Small intestine (tissue), 7 donors: ENCODE measurements around the gene ATP10B. TPM values are rescaled to one million over a fixed set of nuclear protein-coding genes. Genes with fewer than 3 reads are reported as not detected.

Source experiments
- DNase-seq, 2 donors: peaks; one replicate each; pipeline versions ENCODE4 v3.0.0 to v3.0.0-alpha.2; 2013
- FAIRE-seq: peaks from 2 replicates; lab custom pipeline; 2012; peaks lifted over from hg19 to GRCh38; lab: Jason Lieb, UNC
- H3K27ac ChIP-seq, 3 donors: one replicate each; pipeline ENCODE4 v1.5.1; 2013; ENCODE audit warnings: low read length in 2 of 3, mild to moderate bottlenecking in 2 of 3, control low read depth in 1 of 3, inconsistent platforms in 1 of 3, low read depth in 1 of 3, moderate library complexity in 1 of 3
- H3K27me3 ChIP-seq, 3 donors: one replicate each; pipeline ENCODE4 v1.6.1; 2013; ENCODE audit warnings: low read length in 3 of 3, inconsistent platforms in 1 of 3; ENCODE audit not compliant: control insufficient read depth in 3 of 3, insufficient read depth in 3 of 3
- H3K36me3 ChIP-seq, 3 donors: one replicate each; pipeline ENCODE4 v1.6.1; 2013; ENCODE audit warnings: low read length in 3 of 3, inconsistent platforms in 1 of 3, low read depth in 1 of 3, mild to moderate bottlenecking in 1 of 3, moderate library complexity in 1 of 3; ENCODE audit not compliant: control insufficient read depth in 3 of 3, insufficient read depth in 2 of 3
- H3K4me1 ChIP-seq, 3 donors: one replicate each; pipeline ENCODE4 v1.6.1; 2013; ENCODE audit warnings: low read length in 2 of 3, inconsistent platforms in 1 of 3, low read depth in 1 of 3, mild to moderate bottlenecking in 1 of 3, moderate library complexity in 1 of 3; ENCODE audit not compliant: control insufficient read depth in 3 of 3, insufficient read depth in 2 of 3
- H3K4me3 ChIP-seq, 3 donors: one replicate each; pipeline ENCODE4 v1.5.1; 2013; ENCODE audit warnings: low read length in 3 of 3, control low read depth in 1 of 3, inconsistent platforms in 1 of 3, low read depth in 1 of 3, mild to moderate bottlenecking in 1 of 3, moderate library complexity in 1 of 3
- H3K9me3 ChIP-seq, 2 donors: one replicate each; pipeline ENCODE4 v1.6.1; 2013; ENCODE audit warnings: low read depth in 1 of 2, low read length in 1 of 2; ENCODE audit not compliant: control insufficient read depth in 2 of 2, insufficient read depth in 1 of 2
- WGBS, 3 donors: extraction: QIAGEN DNeasy Blood & Tissue Kit; methylation state at CpG; one replicate each; pipeline ENCODE4 v1.1.7; 2013; 5-methylcytosine and 5-hydroxymethylcytosine counted together
- polyA plus RNA-seq, 4 donors: library from polyadenylated mRNA; stranded (reverse) in 3 of 4; unstranded in 1 of 4; fragments of 200-250 nt in 3 of 4; fragments of 120-200 nt in 1 of 4; gene quantifications; one replicate each; pipeline versions ENCODE4 v1.2.1 to v1.2.3, GENCODE V29; 2013
- donor health status: healthy with polysubstance abuse.
- donor health status: control.
- donor health status: control.
- donor health status: Bipolar disorder and iron deficiency.
- donor health status: healthy.

The ATP10B gene
- polyA plus RNA-seq, 4 donors: 3.4 to 33.7 (median 14.2) TPM

DNA sequence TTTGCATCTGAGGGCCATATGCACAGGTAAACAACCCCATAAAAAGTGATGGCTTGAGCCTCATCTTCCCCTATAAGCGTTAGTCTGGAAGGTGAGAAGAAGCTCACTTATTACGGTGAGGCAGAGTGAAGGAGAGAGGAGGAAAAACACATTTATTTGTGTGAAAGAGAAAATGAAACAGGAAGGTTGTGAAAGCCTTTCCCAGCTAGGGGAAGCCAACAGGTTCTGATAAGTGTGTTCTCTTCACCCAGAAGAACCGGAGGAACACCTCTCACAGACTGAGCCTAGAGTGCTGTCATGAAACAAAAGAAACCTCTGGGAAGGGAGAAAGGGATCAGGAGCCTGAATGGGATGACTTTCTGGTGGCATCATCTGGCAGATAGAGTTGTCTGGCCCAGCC is 237.9 kb downstream of the ATP10B start:
- Histone ChIP-seq H3K4me1 (peaks cover 0 to 7% (median 1%) of the 10 kb centered on the region in 3 donors), H3K27ac (no peak overlapping the region), H3K4me3 (no peak overlapping the region), H3K27me3 (no peaks in the 10 kb centered on the region), H3K36me3 (peaks cover 9 to 30% (median 9%) of the 10 kb centered on the region in 3 donors), H3K9me3 (peaks cover 0 to 4% of the 10 kb centered on the region in 2 donors)
- 72 to 92% (median 79%) methylated on average over 3 of the region's 3 CpGs for WGBS, 3 donors
- DNase-seq (no peak), FAIRE-seq (no peak)

GRCh38 chr5:160605266-160605665 is 246.7 kb downstream of the ATP10B start:
- no peaks in the 10 kb centered on the region for H3K27me3 ChIP-seq
- WGBS, 3 donors: 59 to 79% (median 66%) methylated on average over 2 of the region's 2 CpGs
- H3K4me1 ChIP-seq: peaks cover 0 to 10% (median 0%) of the 10 kb centered on the region in 3 donors
- H3K27ac ChIP-seq: no peak overlapping the region
- H3K36me3 ChIP-seq: peaks cover 4 to 21% (median 4%) of the 10 kb centered on the region in 3 donors
- no peak overlapping the region for H3K4me3 ChIP-seq
- no peak for DNase-seq
- peaks cover 0 to 3% of the 10 kb centered on the region in 2 donors for H3K9me3 ChIP-seq
- no peak for FAIRE-seq

DNA sequence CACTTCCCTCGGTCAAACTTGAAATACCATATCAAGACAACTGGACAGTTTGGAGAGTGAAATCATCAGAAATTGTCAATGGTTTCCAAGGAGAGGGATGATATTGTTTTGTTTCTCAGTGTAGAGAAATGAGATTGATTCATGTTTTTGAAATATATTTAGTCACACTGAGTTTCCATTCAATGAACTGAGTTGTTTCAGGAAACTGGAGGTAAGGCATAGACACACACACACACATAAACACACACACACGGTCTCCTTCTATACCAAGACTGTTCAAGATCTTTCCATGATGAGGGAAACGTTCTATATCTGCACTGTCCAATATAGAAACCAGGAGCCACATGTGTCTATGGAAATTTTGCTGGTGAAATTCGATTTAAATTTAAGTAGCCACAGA is 247.5 kb downstream of the ATP10B start:
- 71 to 87% (median 77%) methylated on average over 4 of the region's 4 CpGs for WGBS, 3 donors

DNA sequence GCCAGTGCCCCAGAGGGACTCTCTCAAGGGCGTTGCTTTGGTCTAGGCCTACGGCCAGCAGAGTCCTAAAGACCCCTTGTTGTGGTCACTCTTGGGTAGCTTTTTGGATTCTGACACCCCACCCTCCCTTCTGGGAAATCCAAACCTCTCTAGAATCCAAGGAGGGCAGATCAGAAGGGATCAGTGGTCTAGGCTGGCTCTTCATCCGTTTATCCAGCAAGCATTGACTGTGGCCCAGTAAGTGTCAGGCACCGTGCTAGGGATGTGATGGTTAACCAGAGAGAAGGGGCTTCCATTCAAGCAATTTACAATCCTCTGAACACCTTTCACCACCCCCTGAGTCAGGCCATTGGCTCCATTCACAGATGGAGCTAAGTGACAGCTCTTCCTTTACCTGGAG is 249.3 kb downstream of the ATP10B start:
- Histone ChIP-seq H3K9me3 (no peaks in the 10 kb centered on the region), H3K27me3 (no peaks in the 10 kb centered on the region), H3K4me3 (no peak overlapping the region), H3K27ac (no peak overlapping the region), H3K4me1 (peaks cover 0 to 7% (median 0%) of the 10 kb centered on the region in 3 donors), H3K36me3 (peaks cover 6 to 21% (median 9%) of the 10 kb centered on the region in 3 donors)
- DNase-seq (no peak), FAIRE-seq (no peak)
- 83 to 90% (median 87%) methylated on average over 4 of the region's 4 CpGs for WGBS, 3 donors

More for the DNA sequence above, 247.5 kb downstream of the ATP10B start:
- DNase-seq: no peak
- Histone ChIP-seq H3K4me3 (no peak overlapping the region), H3K27ac (no peak overlapping the region), H3K36me3 (peaks cover 4 to 18% (median 4%) of the 10 kb centered on the region in 3 donors), H3K27me3 (no peaks in the 10 kb centered on the region), H3K9me3 (no peaks in the 10 kb centered on the region), H3K4me1 (peaks cover 0 to 7% (median 0%) of the 10 kb centered on the region in 3 donors)
- no peak for FAIRE-seq

GRCh38 chr5:160601046-160601445 is 251.0 kb downstream of the ATP10B start:
- Histone ChIP-seq H3K36me3 (peaks cover 5 to 17% (median 6%) of the 10 kb centered on the region in 3 donors), H3K9me3 (no peaks in the 10 kb centered on the region), H3K4me3 (no peak overlapping the region), H3K4me1 (peaks cover 0 to 7% (median 0%) of the 10 kb centered on the region in 3 donors), H3K27ac (no peak overlapping the region), H3K27me3 (no peaks in the 10 kb centered on the region)
- FAIRE-seq: no peak
- WGBS, 3 donors: 16 to 51% (median 44%) methylated on average over 1 of the region's 1 CpG
- DNase-seq: peak; percentile 74 to 78

- FAIRE-seq: no peak
Observed at GRCh38 chr5:160573318-160573717, 278.7 kb downstream of the ATP10B start.

DNA sequence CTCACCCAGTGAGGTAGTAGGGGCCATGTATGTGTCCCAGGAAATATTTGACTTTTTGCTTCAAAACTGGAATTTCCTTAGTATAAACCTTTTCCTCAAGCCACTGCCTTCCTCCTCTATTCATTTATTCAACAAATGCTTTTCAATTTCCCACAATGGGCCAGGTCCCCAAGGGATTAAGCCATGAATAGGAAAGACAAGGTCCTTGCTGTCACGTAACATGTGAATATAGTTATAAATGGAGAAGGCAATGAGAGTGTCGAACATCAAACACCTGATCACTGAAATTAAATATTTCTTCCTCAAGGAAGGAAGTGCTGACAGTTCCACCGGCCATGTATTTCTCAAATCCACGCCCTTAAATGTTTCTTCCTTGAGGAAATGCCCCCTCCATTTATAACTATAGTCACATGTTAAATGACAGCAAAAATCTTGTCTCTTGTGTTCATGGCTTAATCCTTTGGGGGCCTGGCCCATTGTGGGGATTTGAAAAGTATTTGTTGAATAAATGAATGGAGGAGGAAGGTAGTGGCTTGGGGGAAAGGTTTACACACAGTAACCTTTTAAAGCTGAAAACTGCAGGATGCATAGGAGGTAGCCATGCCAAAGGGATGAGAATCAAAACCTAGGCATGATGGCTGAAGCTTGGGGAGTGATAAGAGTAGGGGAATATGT is 284.8 kb downstream of the ATP10B start:
- H3K4me1 ChIP-seq: no peaks in the 10 kb centered on the region
- no peaks in the 10 kb centered on the region for H3K9me3 ChIP-seq
- H3K27ac ChIP-seq: no peak overlapping the region
- DNase-seq (no peak), FAIRE-seq (no peak)
- no peak overlapping the region for H3K4me3 ChIP-seq
- WGBS, 3 donors: 77 to 86% (median 81%) methylated on average over 4 of the region's 4 CpGs
- peaks cover 0 to 23% (median 13%) of the 10 kb centered on the region in 3 donors for H3K36me3 ChIP-seq
- H3K27me3 ChIP-seq: no peaks in the 10 kb centered on the region

More at GRCh38 chr5:160573318-160573717, 278.7 kb downstream of the ATP10B start:
- no peak for DNase-seq
- no peaks in the 10 kb centered on the region for H3K4me1 ChIP-seq
- H3K9me3 ChIP-seq: no peaks in the 10 kb centered on the region
- 90 to 96% (median 95%) methylated on average over 3 of the region's 3 CpGs for WGBS, 3 donors
- no peaks in the 10 kb centered on the region for H3K27me3 ChIP-seq
- peaks cover 0 to 22% (median 8%) of the 10 kb centered on the region in 3 donors for H3K36me3 ChIP-seq
- no peak overlapping the region for H3K27ac ChIP-seq
- no peak overlapping the region for H3K4me3 ChIP-seq

- DNase-seq (no peak), FAIRE-seq (no peak)
- Histone ChIP-seq H3K27ac (no peak overlapping the region), H3K36me3 (peaks cover 0 to 30% (median 13%) of the 10 kb centered on the region in 3 donors), H3K4me1 (no peaks in the 10 kb centered on the region), H3K27me3 (no peaks in the 10 kb centered on the region), H3K4me3 (no peak overlapping the region), H3K9me3 (no peaks in the 10 kb centered on the region)
- 77 to 79% (median 78%) methylated on average over 8 of the region's 8 CpGs for WGBS, 3 donors
Observed at GRCh38 chr5:160565376-160565775, 286.6 kb downstream of the ATP10B start.
